Liver (tissue), 9 donors: ENCODE measurements around the gene WDR90. TPM values are rescaled to one million over a fixed set of nuclear protein-coding genes. Genes with fewer than 3 reads are reported as not detected.

Experiments
- DNase-seq: peaks from one replicate; pipeline ENCODE4 v3.0.0-alpha.2; 2017; ENCODE audit warnings: low spot score
- H3K27ac ChIP-seq, 2 donors: one replicate each; pipeline ENCODE4 v1.7.0; 2013; ENCODE audit warnings: inconsistent platforms in 2 of 2, low read length in 2 of 2, control low read depth in 1 of 2, low read depth in 1 of 2, mild to moderate bottlenecking in 1 of 2
- H3K27me3 ChIP-seq, 4 donors: one replicate each; pipeline versions ENCODE4 v1.6.1 to v1.7.0; 2013; ENCODE audit warnings: low read length in 3 of 4, inconsistent platforms in 1 of 4, mild to moderate bottlenecking in 1 of 4, moderate library complexity in 1 of 4; ENCODE audit not compliant: control insufficient read depth in 4 of 4, insufficient read depth in 4 of 4
- H3K36me3 ChIP-seq, 4 donors: one replicate each; pipeline versions ENCODE4 v1.6.1 to v1.7.0; 2013; ENCODE audit warnings: low read length in 3 of 4, mild to moderate bottlenecking in 3 of 4, low read depth in 1 of 4, moderate library complexity in 1 of 4; ENCODE audit not compliant: control insufficient read depth in 4 of 4, insufficient read depth in 3 of 4
- H3K4me1 ChIP-seq, 4 donors: one replicate each; pipeline versions ENCODE4 v1.6.1 to v1.7.0; 2013; ENCODE audit warnings: low read length in 3 of 4, mild to moderate bottlenecking in 3 of 4, moderate library complexity in 1 of 4; ENCODE audit not compliant: control insufficient read depth in 4 of 4, insufficient read depth in 4 of 4
- H3K4me3 ChIP-seq, 3 donors: one replicate each; pipeline versions ENCODE4 v1.6.1 to v1.7.0; 2013; ENCODE audit warnings: low read length in 3 of 3, control low read depth in 1 of 3, low read depth in 1 of 3, mild to moderate bottlenecking in 1 of 3
- H3K9ac ChIP-seq, 2 donors: one replicate each; pipeline ENCODE4 v1.7.0; 2013; ENCODE audit warnings: low read length in 2 of 2, mild to moderate bottlenecking in 2 of 2, moderate library complexity in 2 of 2, control low read depth in 1 of 2, low read depth in 1 of 2
- H3K9me3 ChIP-seq, 4 donors: one replicate each; pipeline versions ENCODE4 v1.6.1 to v1.7.0; 2013; ENCODE audit warnings: low read length in 3 of 4; ENCODE audit not compliant: control insufficient read depth in 4 of 4
- EGR1 ChIP-seq, 2 donors: IDR thresholded peaks; 2 replicates each; pipeline ENCODE4 v1.6.1; 2016 to 2018; ENCODE audit warnings: antibody characterized with exemption in 2 of 2, low read depth in 2 of 2
- FOXA1 ChIP-seq: IDR thresholded peaks from 2 replicates; pipeline ENCODE4 v1.6.1; 2016; ENCODE audit warnings: antibody characterized with exemption
- FOXA2 ChIP-seq: IDR thresholded peaks from 2 replicates; pipeline ENCODE4 v1.6.1; 2016; ENCODE audit warnings: antibody characterized with exemption
- GABPA ChIP-seq, 2 donors: IDR thresholded peaks in 1 of 2; conservative IDR thresholded peaks in 1 of 2; 2 replicates each; pipeline ENCODE4 v1.6.1; 2016; ENCODE audit warnings: antibody characterized with exemption in 2 of 2, mild to moderate bottlenecking in 1 of 2, moderate library complexity in 1 of 2
- HNF4A ChIP-seq, 2 donors: conservative IDR thresholded peaks; 2 replicates each; pipeline ENCODE4 v1.6.1; 2016; ENCODE audit warnings: antibody characterized with exemption in 2 of 2, mild to moderate bottlenecking in 2 of 2
- JUND ChIP-seq, 2 donors: IDR thresholded peaks; 2 replicates each; pipeline ENCODE4 v1.6.1; 2016; ENCODE audit warnings: antibody characterized with exemption in 2 of 2
- NR2F2 ChIP-seq: IDR thresholded peaks from 2 replicates; pipeline ENCODE4 v1.6.1; 2016; ENCODE audit warnings: antibody characterized with exemption
- RAD21 ChIP-seq, 2 donors: IDR thresholded peaks; 2 replicates each; pipeline ENCODE4 v1.6.1; 2016; ENCODE audit warnings: antibody characterized with exemption in 2 of 2, mild to moderate bottlenecking in 2 of 2
- RXRA ChIP-seq, 2 donors: IDR thresholded peaks; 2 replicates each; pipeline ENCODE4 v1.6.1; 2017 to 2018; ENCODE audit warnings: antibody characterized with exemption in 2 of 2, mild to moderate bottlenecking in 1 of 2
- SP1 ChIP-seq: IDR thresholded peaks from 2 replicates; pipeline ENCODE4 v1.6.1; 2018; ENCODE audit warnings: antibody characterized with exemption, mild to moderate bottlenecking
- TAF1 ChIP-seq: conservative IDR thresholded peaks from 2 replicates; pipeline ENCODE4 v1.6.1; 2016; ENCODE audit warnings: antibody characterized with exemption, mild to moderate bottlenecking
- YY1 ChIP-seq: IDR thresholded peaks from 2 replicates; pipeline ENCODE4 v1.6.1; 2016; ENCODE audit warnings: antibody characterized with exemption, mild to moderate bottlenecking
- WGBS: extraction: QIAGEN DNeasy Blood & Tissue Kit; methylation state at CpG from one replicate; pipeline ENCODE4 v1.1.7; 2013; 5-methylcytosine and 5-hydroxymethylcytosine counted together
- polyA plus RNA-seq, 2 donors: library from polyadenylated mRNA; stranded (reverse) in 1 of 2; unstranded in 1 of 2; fragments of 200-250 nt in 1 of 2; fragments of >200 nt in 1 of 2; fragmentation: Nextera tagmentation in 1 of 2; extraction: Ambion mirVana in 1 of 2; gene quantifications; one replicate each; pipeline versions ENCODE4 v1.2.1 to v1.2.3, GENCODE V29; 2013 to 2015
- total RNA-seq, 2 donors: library from RNA; depleted of rRNA; stranded (reverse); fragments of >200 nt; gene quantifications; one replicate each; pipeline ENCODE4 v1.2.3, GENCODE V29; 2014
- TF ChIP-seq, protein P1 (sequence below): IDR thresholded peaks from 2 replicates; pipeline ENCODE4 v1.6.1; 2016; ENCODE audit warnings: antibody characterized with exemption
- TF ChIP-seq, protein P2 (sequence below): IDR thresholded peaks from 2 replicates; pipeline ENCODE4 v1.6.1; 2016; ENCODE audit warnings: antibody characterized with exemption
- TF ChIP-seq, protein P3 (sequence below): IDR thresholded peaks from 2 replicates; pipeline ENCODE4 v1.6.1; 2016; ENCODE audit warnings: antibody characterized with exemption
- TF ChIP-seq, protein P4 (sequence below): fragments of 150-350 bp; IDR thresholded peaks from 2 replicates; pipeline ENCODE4 v1.5.1; 2017; ENCODE audit warnings: improper control_type of control experiment, low read depth, low read length; ENCODE audit not compliant: missing input control
- TF ChIP-seq, protein P5 (sequence below): IDR thresholded peaks from 2 replicates; pipeline ENCODE4 v1.6.1; 2016; ENCODE audit warnings: antibody characterized with exemption, mild to moderate bottlenecking
- donor health status: healthy.
- donor health status: healthy.
- donor health status: healthy.
- donor health status: healthy.
- donor health status: healthy.

WDR90 gene
- total and polyA plus RNA-seq, 4 donors, result 4.7 to 13.4 (median 7.9) TPM

DNA sequence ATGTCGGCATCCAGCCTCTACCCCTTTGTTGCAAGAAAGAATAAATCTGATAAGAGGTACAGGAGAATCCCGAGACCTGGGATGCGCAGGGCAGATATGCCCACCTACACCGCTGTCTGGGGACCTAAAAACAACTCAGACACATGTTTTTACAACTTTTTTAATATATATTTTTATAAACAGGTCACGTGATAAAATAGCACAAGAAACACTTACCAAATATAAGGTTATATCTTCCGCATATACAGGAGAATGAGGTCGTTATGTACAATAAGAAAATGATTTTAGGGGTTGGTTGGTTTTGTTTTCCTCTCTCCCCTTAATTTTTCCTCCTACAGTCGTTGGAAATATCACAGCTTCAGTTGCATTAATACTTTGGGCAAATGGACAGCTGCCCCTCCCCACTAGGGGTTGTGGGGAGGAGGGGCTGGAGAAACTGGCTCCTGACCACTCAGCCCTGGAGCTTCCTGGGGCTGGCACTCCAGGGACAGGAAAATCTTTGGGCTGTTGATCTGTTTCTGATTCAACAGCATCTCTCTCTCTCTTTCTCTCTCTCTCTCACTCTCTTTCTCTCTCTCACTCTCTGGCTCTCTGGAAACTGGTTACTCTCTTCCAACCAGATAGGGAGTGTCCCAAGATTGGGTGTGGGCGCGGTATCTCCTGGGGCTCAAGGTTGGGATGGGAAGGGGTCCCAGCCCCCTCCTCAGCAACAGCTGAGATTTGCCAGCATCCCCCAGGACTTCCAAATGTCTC lies 43.4 kb downstream of the WDR90 start:
- H3K36me3 ChIP-seq, result peaks cover 0 to 2% (median 0%) of the 10 kb centered on the region in 4 donors
- H3K27me3 ChIP-seq, result peaks cover 2 to 12% (median 6%) of the 10 kb centered on the region in 4 donors
- peaks cover 14 to 30% (median 24%) of the 10 kb centered on the region in 4 donors for H3K4me1 ChIP-seq
- H3K9me3 ChIP-seq, result no peaks in the 10 kb centered on the region
- no peak for TF ChIP-seq NR2F2
- H3K9ac ChIP-seq, result no peak overlapping the region
- DNase-seq, result no peak
- 67% methylated on average over 10 of the region's 10 CpGs for WGBS
- no peak overlapping the region for H3K27ac ChIP-seq
- no peak overlapping the region for H3K4me3 ChIP-seq

DNA sequence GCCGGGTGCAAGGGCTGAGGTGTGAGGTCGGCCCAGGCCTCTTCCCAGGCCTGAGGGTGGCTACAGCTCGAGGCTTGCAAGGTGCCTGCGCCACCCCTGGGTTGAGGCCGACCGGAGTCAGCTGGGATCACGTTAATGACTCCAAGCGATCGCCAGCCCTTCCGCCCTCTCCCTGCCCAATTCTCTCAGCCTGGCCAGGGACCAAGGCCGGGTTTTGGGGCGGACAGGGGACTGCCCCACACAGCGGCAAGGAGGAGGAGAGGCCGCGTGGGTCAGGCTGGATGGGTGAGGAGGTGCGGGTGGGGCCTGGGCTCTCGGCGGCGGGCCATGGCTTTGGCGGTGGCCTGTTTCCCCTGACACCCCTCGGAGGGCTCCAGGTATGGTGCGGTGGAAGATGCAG lies 44.2 kb downstream of the WDR90 start:
- peaks cover 2 to 12% (median 7%) of the 10 kb centered on the region in 4 donors for H3K27me3 ChIP-seq
- no peak for DNase-seq
- no peak overlapping the region for H3K9ac ChIP-seq
- no peaks in the 10 kb centered on the region for H3K36me3 ChIP-seq
- no peak overlapping the region for H3K27ac ChIP-seq
- TF ChIP-seq GABPA (IDR thresholded peaks at IDR 0.05 in 1 of 2, conservative IDR thresholded peaks at IDR 0.05 in 1 of 2) (no peak), RAD21 (IDR thresholded peaks at IDR 0.05) (no peak), YY1 (no peak), RXRA (IDR thresholded peaks at IDR 0.05) (no peak), SP1 (no peak), FOXA2 (no peak), HNF4A (conservative IDR thresholded peaks at IDR 0.05) (no peak), TAF1 (no peak), FOXA1 (no peak), JUND (IDR thresholded peaks at IDR 0.05) (no peak), EGR1 (IDR thresholded peaks at IDR 0.05; ENCODE audit: low read depth in 2 of 2) (no peak), NR2F2 (no peak)
- TF ChIP-seq, protein P1, sequence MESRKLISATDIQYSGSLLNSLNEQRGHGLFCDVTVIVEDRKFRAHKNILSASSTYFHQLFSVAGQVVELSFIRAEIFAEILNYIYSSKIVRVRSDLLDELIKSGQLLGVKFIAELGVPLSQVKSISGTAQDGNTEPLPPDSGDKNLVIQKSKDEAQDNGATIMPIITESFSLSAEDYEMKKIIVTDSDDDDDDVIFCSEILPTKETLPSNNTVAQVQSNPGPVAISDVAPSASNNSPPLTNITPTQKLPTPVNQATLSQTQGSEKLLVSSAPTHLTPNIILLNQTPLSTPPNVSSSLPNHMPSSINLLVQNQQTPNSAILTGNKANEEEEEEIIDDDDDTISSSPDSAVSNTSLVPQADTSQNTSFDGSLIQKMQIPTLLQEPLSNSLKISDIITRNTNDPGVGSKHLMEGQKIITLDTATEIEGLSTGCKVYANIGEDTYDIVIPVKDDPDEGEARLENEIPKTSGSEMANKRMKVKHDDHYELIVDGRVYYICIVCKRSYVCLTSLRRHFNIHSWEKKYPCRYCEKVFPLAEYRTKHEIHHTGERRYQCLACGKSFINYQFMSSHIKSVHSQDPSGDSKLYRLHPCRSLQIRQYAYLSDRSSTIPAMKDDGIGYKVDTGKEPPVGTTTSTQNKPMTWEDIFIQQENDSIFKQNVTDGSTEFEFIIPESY, result no peak
- TF ChIP-seq, protein P2, sequence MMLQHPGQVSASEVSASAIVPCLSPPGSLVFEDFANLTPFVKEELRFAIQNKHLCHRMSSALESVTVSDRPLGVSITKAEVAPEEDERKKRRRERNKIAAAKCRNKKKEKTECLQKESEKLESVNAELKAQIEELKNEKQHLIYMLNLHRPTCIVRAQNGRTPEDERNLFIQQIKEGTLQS, result no peak
- TF ChIP-seq, protein P3, sequence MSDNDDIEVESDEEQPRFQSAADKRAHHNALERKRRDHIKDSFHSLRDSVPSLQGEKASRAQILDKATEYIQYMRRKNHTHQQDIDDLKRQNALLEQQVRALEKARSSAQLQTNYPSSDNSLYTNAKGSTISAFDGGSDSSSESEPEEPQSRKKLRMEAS, result no peak
- TF ChIP-seq, protein P4, sequence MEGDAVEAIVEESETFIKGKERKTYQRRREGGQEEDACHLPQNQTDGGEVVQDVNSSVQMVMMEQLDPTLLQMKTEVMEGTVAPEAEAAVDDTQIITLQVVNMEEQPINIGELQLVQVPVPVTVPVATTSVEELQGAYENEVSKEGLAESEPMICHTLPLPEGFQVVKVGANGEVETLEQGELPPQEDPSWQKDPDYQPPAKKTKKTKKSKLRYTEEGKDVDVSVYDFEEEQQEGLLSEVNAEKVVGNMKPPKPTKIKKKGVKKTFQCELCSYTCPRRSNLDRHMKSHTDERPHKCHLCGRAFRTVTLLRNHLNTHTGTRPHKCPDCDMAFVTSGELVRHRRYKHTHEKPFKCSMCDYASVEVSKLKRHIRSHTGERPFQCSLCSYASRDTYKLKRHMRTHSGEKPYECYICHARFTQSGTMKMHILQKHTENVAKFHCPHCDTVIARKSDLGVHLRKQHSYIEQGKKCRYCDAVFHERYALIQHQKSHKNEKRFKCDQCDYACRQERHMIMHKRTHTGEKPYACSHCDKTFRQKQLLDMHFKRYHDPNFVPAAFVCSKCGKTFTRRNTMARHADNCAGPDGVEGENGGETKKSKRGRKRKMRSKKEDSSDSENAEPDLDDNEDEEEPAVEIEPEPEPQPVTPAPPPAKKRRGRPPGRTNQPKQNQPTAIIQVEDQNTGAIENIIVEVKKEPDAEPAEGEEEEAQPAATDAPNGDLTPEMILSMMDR, result no peak
- TF ChIP-seq, protein P5, sequence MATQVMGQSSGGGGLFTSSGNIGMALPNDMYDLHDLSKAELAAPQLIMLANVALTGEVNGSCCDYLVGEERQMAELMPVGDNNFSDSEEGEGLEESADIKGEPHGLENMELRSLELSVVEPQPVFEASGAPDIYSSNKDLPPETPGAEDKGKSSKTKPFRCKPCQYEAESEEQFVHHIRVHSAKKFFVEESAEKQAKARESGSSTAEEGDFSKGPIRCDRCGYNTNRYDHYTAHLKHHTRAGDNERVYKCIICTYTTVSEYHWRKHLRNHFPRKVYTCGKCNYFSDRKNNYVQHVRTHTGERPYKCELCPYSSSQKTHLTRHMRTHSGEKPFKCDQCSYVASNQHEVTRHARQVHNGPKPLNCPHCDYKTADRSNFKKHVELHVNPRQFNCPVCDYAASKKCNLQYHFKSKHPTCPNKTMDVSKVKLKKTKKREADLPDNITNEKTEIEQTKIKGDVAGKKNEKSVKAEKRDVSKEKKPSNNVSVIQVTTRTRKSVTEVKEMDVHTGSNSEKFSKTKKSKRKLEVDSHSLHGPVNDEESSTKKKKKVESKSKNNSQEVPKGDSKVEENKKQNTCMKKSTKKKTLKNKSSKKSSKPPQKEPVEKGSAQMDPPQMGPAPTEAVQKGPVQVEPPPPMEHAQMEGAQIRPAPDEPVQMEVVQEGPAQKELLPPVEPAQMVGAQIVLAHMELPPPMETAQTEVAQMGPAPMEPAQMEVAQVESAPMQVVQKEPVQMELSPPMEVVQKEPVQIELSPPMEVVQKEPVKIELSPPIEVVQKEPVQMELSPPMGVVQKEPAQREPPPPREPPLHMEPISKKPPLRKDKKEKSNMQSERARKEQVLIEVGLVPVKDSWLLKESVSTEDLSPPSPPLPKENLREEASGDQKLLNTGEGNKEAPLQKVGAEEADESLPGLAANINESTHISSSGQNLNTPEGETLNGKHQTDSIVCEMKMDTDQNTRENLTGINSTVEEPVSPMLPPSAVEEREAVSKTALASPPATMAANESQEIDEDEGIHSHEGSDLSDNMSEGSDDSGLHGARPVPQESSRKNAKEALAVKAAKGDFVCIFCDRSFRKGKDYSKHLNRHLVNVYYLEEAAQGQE, result no peak
- 41% methylated on average over 22 of the region's 22 CpGs for WGBS
- peaks cover 14 to 30% (median 24%) of the 10 kb centered on the region in 4 donors for H3K4me1 ChIP-seq
- no peaks in the 10 kb centered on the region for H3K9me3 ChIP-seq
- no peak overlapping the region for H3K4me3 ChIP-seq
